Measurements from ENCODE around the gene NR6A1.

GRCh38 chr9:124675261-124676158 lies 95.6 kb downstream of the NR6A1 start:
- TF ChIP-seq, protein P1, sequence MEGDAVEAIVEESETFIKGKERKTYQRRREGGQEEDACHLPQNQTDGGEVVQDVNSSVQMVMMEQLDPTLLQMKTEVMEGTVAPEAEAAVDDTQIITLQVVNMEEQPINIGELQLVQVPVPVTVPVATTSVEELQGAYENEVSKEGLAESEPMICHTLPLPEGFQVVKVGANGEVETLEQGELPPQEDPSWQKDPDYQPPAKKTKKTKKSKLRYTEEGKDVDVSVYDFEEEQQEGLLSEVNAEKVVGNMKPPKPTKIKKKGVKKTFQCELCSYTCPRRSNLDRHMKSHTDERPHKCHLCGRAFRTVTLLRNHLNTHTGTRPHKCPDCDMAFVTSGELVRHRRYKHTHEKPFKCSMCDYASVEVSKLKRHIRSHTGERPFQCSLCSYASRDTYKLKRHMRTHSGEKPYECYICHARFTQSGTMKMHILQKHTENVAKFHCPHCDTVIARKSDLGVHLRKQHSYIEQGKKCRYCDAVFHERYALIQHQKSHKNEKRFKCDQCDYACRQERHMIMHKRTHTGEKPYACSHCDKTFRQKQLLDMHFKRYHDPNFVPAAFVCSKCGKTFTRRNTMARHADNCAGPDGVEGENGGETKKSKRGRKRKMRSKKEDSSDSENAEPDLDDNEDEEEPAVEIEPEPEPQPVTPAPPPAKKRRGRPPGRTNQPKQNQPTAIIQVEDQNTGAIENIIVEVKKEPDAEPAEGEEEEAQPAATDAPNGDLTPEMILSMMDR (IDR thresholded peaks at IDR 0.05) = no peak
- TF ChIP-seq POLR2A (IDR thresholded peaks at IDR 0.05) = no peak
